BLaER1 (cell line): ENCODE data around the gene CTRL.

Experiments used
- H3K27ac ChIP-seq: shearing (Covaris generic); formaldehyde crosslinking; 2 replicates; pipeline ENCODE4 v1.8.1; 2022
- H3K27me3 ChIP-seq: shearing (Covaris generic); formaldehyde crosslinking; 2 replicates; pipeline ENCODE4 v1.8.1; 2022
- H3K36me3 ChIP-seq: shearing (Covaris generic); formaldehyde crosslinking; 2 replicates; pipeline ENCODE4 v1.8.1; 2022
- H3K4me1 ChIP-seq: shearing (Covaris generic); formaldehyde crosslinking; 2 replicates; pipeline ENCODE4 v1.8.1; 2022
- H3K4me2 ChIP-seq: shearing (Covaris generic); formaldehyde crosslinking; 2 replicates; pipeline ENCODE4 v1.8.1; 2022
- H3K4me3 ChIP-seq: shearing (Covaris generic); formaldehyde crosslinking; 2 replicates; pipeline ENCODE4 v1.8.1; 2022
- H3K9ac ChIP-seq: shearing (Covaris generic); formaldehyde crosslinking; 2 replicates; pipeline ENCODE4 v1.8.1; 2022
- H3K9me3 ChIP-seq: shearing (Covaris generic); formaldehyde crosslinking; 2 replicates; pipeline ENCODE4 v1.8.1; 2022
- H4K20me1 ChIP-seq: shearing (Covaris generic); formaldehyde crosslinking; 2 replicates; pipeline ENCODE4 v1.8.1; 2022
- Cebpa-rat ChIP-seq: shearing (Covaris generic); IDR thresholded peaks from 2 replicates; pipeline ENCODE4 v1.8.1; 2022

CTRL gene

GRCh38 chr16:67950335-67950843 is 18.7 kb upstream of the CTRL start:
- H3K27me3 ChIP-seq: no peaks in the 10 kb centered on the region
- H3K4me1 ChIP-seq: peaks cover 19% of the 10 kb centered on the region
- H3K9me3 ChIP-seq: no peaks in the 10 kb centered on the region
- no peak overlapping the region for H3K4me3 ChIP-seq
- H3K9ac ChIP-seq: no peak overlapping the region
- H4K20me1 ChIP-seq: peaks cover 9% of the 10 kb centered on the region; the same call in 1 of the 2 replicates
- no peak overlapping the region for H3K27ac ChIP-seq
- no peak overlapping the region for H3K4me2 ChIP-seq
- H3K36me3 ChIP-seq: peaks cover 84% of the 10 kb centered on the region
- TF ChIP-seq Cebpa-rat: no peak

GRCh38 chr16:67949645-67950044 is 18.0 kb upstream of the CTRL start:
- no peak for TF ChIP-seq Cebpa-rat
- no peak overlapping the region for H3K9ac ChIP-seq
- H3K36me3 ChIP-seq: peaks cover 84% of the 10 kb centered on the region
- H3K9me3 ChIP-seq: no peaks in the 10 kb centered on the region
- H3K4me3 ChIP-seq: no peak overlapping the region
- peaks cover 9% of the 10 kb centered on the region; the same call in 1 of the 2 replicates for H4K20me1 ChIP-seq
- H3K27me3 ChIP-seq: no peaks in the 10 kb centered on the region
- no peak overlapping the region for H3K4me2 ChIP-seq
- H3K4me1 ChIP-seq: peaks cover 19% of the 10 kb centered on the region
- H3K27ac ChIP-seq: no peak overlapping the region

- no peaks in the 10 kb centered on the region for H3K27me3 ChIP-seq
- H3K9me3 ChIP-seq: no peaks in the 10 kb centered on the region
- H3K4me2 ChIP-seq: no peak overlapping the region
- peaks cover 10% of the 10 kb centered on the region for H3K4me1 ChIP-seq
- no peak overlapping the region for H3K27ac ChIP-seq
- H4K20me1 ChIP-seq: peaks cover 9% of the 10 kb centered on the region; the same call in 1 of the 2 replicates
- peaks cover 90% of the 10 kb centered on the region for H3K36me3 ChIP-seq
- TF ChIP-seq Cebpa-rat: no peak
- H3K4me3 ChIP-seq: no peak overlapping the region
- no peak overlapping the region for H3K9ac ChIP-seq
Measured at GRCh38 chr16:67948015-67948414, 16.4 kb upstream of the CTRL start.

GRCh38 chr16:67946966-67947558 is 15.4 kb upstream of the CTRL start:
- H3K4me2 ChIP-seq: peak overlapping the region; percentile 42
- no peak overlapping the region for H3K4me3 ChIP-seq
- TF ChIP-seq Cebpa-rat: no peak
- no peaks in the 10 kb centered on the region for H3K9me3 ChIP-seq
- no peaks in the 10 kb centered on the region for H3K27me3 ChIP-seq
- H4K20me1 ChIP-seq: peaks cover 9% of the 10 kb centered on the region; the same call in 1 of the 2 replicates
- peaks cover 97% of the 10 kb centered on the region for H3K36me3 ChIP-seq
- peak overlapping the region; percentile 46 for H3K27ac ChIP-seq
- H3K9ac ChIP-seq: 0 out of 2 replicates have a peak overlapping the region, but pooled peaks have one; percentile 24
- peaks cover 15% of the 10 kb centered on the region for H3K4me1 ChIP-seq

DNA sequence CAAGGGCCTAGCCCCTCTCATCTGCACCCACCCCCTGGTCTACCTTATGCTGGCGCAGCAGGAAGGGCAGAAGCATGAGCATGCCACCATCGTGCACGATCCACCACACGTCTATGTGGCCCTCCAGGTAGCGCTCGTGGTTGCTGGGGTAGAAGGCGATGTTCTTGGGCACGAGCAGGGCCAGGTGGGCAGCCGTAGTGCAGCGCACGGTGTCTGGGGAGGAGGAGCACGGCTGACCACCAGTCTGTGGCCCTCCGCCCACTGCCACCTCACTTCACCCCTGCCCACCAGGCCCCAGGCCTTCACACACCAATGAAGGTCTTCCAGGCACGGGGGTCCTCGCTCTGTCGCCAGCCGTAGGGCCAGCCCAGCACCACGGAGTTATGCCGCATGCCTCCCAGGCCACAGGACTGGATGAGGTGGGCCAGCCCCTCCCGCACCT is 14.5 kb upstream of the CTRL start:
- Histone ChIP-seq H3K4me3 (no peak overlapping the region), H4K20me1 (peaks cover 9% of the 10 kb centered on the region; the same call in 1 of the 2 replicates), H3K4me1 (peaks cover 24% of the 10 kb centered on the region), H3K27me3 (no peaks in the 10 kb centered on the region), H3K9me3 (no peaks in the 10 kb centered on the region), H3K4me2 (peak overlapping the region; percentile 42), H3K36me3 (peaks cover 90% of the 10 kb centered on the region), H3K9ac (0 out of 2 replicates have a peak overlapping the region, but pooled peaks have one; percentile 24), H3K27ac (peak overlapping the region; percentile 46)
- no peak for TF ChIP-seq Cebpa-rat

DNA sequence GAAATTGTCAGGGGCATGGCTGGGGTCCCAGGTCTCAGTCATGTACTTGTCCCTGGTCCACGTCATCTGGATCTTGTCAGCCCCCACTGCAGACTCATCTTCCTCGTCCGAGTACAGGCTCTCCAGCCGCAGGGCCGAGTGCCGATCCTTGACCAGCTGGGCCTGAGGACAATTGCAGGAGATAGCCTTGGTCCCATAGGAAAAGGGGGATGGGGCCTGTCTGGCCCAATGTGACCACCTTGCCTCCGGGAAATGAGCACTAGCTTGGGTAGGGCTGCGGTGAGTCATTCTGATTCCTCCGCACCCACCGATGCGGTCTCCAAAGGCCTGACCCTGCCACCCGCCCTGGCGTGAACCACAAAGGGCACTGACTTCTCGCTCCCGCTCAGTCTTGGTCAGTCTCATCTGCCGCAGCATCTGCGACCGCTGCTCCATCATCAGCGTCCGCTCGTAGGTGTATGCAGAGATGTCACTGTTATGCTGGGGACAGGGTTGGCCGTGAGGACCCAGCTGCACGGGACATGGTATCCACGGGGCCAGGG is 13.8 kb upstream of the CTRL start:
- no peaks in the 10 kb centered on the region for H3K9me3 ChIP-seq
- H3K27me3 ChIP-seq: no peaks in the 10 kb centered on the region
- no peak overlapping the region for H3K4me2 ChIP-seq
- peaks cover 9% of the 10 kb centered on the region; the same call in 1 of the 2 replicates for H4K20me1 ChIP-seq
- no peak for TF ChIP-seq Cebpa-rat
- no peak overlapping the region for H3K27ac ChIP-seq
- peaks cover 83% of the 10 kb centered on the region for H3K36me3 ChIP-seq
- no peak overlapping the region for H3K9ac ChIP-seq
- peaks cover 31% of the 10 kb centered on the region for H3K4me1 ChIP-seq
- H3K4me3 ChIP-seq: no peak overlapping the region

DNA sequence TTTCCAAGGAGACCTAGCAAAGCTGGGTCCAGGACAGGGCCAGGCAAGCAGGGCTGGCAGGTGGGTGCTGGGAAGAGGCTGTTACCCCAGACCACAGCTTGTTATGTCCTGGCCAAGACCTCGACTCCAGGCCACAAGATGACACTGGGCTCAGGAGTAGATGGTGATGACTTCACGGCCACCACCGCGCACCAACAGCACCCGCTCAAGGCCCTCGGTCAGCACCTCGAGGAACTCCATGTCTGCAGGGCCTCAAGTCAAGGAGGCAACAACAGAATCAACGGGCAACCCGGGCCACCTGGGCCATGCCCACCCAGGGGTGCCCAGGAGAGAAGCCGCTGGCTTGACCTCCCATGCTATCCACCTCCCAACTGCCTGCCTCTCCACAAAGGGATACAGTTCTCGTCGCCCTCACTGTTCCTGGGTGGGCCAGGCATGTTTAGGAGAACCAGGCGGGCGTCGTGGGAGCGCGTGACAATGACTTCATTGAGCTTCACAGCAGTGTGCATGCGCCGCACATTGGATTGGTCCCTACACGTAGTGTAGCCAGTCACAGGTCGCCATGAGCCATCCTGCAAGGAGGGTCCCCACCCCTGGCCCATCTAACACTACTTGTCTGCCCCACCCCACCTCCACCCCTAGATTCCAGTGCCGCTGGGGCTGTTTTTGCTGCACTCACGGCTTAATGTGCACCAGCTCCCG is 13.2 kb upstream of the CTRL start:
- Histone ChIP-seq H3K27ac (no peak overlapping the region), H3K9ac (no peak overlapping the region), H4K20me1 (peaks cover 9% of the 10 kb centered on the region; the same call in 1 of the 2 replicates), H3K27me3 (no peaks in the 10 kb centered on the region), H3K9me3 (no peaks in the 10 kb centered on the region), H3K4me1 (peaks cover 38% of the 10 kb centered on the region), H3K4me3 (no peak overlapping the region), H3K36me3 (peaks cover 77% of the 10 kb centered on the region), H3K4me2 (no peak overlapping the region)
- no peak for TF ChIP-seq Cebpa-rat

- no peak for TF ChIP-seq Cebpa-rat
- Histone ChIP-seq H3K4me3 (no peak within 1 kb of the TSS), H3K9me3 (no peaks in the 10 kb centered on the region), H3K27ac (0 out of 2 replicates have a peak within 1 kb of the TSS, but pooled peaks have one; percentile 26), H3K9ac (no peak within 1 kb of the TSS), H3K27me3 (no peaks in the 10 kb centered on the region), H3K4me2 (no peak within 1 kb of the TSS), H3K4me1 (peaks cover 45% of the 10 kb centered on the region), H3K36me3 (peaks cover 69% of the 10 kb centered on the region), H4K20me1 (peaks cover 9% of the 10 kb centered on the region; the same call in 1 of the 2 replicates)
Measured at GRCh38 chr16:67943619-67944504, 12.2 kb upstream of the CTRL start, which contains the start of gene LCAT. TSS of gene LCAT (minus strand) at chr16:67944120. CDS start at chr16:67944101, 19 bp downstream.

DNA sequence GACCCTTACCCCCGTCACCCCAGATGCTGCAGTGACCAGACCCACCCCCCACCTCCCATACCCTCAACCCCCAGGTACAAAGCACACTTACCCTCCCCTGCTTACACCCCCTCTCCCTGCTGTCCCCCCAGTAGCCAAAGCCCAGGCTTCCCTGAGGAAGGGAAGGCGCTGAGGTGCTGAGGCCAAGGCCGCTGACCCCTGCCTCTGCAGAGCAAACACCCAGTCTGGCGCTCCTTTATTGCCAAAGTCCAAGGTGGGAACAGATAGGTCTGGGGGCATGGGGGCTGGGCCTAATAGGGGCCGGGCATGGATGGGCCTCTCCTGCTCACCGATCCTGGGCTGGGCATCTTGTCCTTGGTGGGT is 11.6 kb upstream of the CTRL start:
- Histone ChIP-seq H4K20me1 (peaks cover 9% of the 10 kb centered on the region; the same call in 1 of the 2 replicates), H3K9me3 (no peaks in the 10 kb centered on the region), H3K9ac (no peak overlapping the region), H3K4me2 (no peak overlapping the region), H3K27ac (no peak overlapping the region), H3K4me3 (no peak overlapping the region), H3K4me1 (peaks cover 45% of the 10 kb centered on the region), H3K36me3 (peaks cover 63% of the 10 kb centered on the region), H3K27me3 (no peaks in the 10 kb centered on the region)
- TF ChIP-seq Cebpa-rat: no peak
